ENCODE measurements around the gene NXPH1.
"Not testable (repeated sequence)": the region's sequence is repeated elsewhere in the genome, so short reads cannot be mapped to it uniquely, and the experiment has no call there.

Gene NXPH1

GRCh38 chr7:8724080-8724718 is 290.8 kb downstream of the NXPH1 start:
- no peak for DNase-seq

GRCh38 chr7:8731756-8732155 is 298.3 kb downstream of the NXPH1 start:
- not testable (repeated sequence) for DNase-seq

- no peak for DNase-seq
Measured at GRCh38 chr7:8739837-8740236, 306.4 kb downstream of the NXPH1 start.

- DNase-seq, result no peak
Measured at GRCh38 chr7:8742837-8743236, 309.4 kb downstream of the NXPH1 start.

- DNase-seq, result no peak
Measured at GRCh38 chr7:8747338-8747737, 313.9 kb downstream of the NXPH1 start.

GRCh38 chr7:8751557-8752231 is 318.3 kb downstream of the NXPH1 start:
- no peak for DNase-seq

GRCh38 chr7:8753355-8753754 is 319.9 kb downstream of the NXPH1 start:
- no peak for DNase-seq

GRCh38 chr7:8761731-8762130 is 328.3 kb downstream of the NXPH1 start:
- DNase-seq, result no peak

GRCh38 chr7:8762803-8763202 is 329.4 kb downstream of the NXPH1 start:
- DNase-seq, result no peak

GRCh38 chr7:8765374-8765773 is 332.0 kb downstream of the NXPH1 start:
- DNase-seq, result no peak

GRCh38 chr7:8773518-8773917 is 340.1 kb downstream of the NXPH1 start:
- DNase-seq, result no peak

GRCh38 chr7:8778459-8778858 is 345.1 kb downstream of the NXPH1 start:
- DNase-seq, result no peak

GRCh38 chr7:8781166-8781565 is 347.8 kb downstream of the NXPH1 start:
- no peak for DNase-seq

- DNase-seq, result no peak
Measured at GRCh38 chr7:8783229-8783628, 349.8 kb downstream of the NXPH1 start.

GRCh38 chr7:8785081-8785480 is 351.7 kb downstream of the NXPH1 start:
- DNase-seq, result no peak

- DNase-seq, result no peak
Measured at GRCh38 chr7:8800986-8801385, 367.6 kb downstream of the NXPH1 start.
